K562 (cell line): ENCODE results near the gene CPED1. TPM values are rescaled to one million over a fixed set of nuclear protein-coding genes. Genes with fewer than 3 reads are reported as not detected.

Experiments used
- CBFA2T3 ChIP-seq: fragments of 450-650 bp; IDR thresholded peaks from 2 replicates; pipeline ENCODE4 v1.6.1; 2017
- CC2D1A ChIP-seq: fragments of 450-650 bp; IDR thresholded peaks from 2 replicates; pipeline ENCODE4 v1.6.1; 2017; ENCODE audit warnings: mild to moderate bottlenecking
- CREB3L1 ChIP-seq: fragments of 450-650 bp; IDR thresholded peaks from 2 replicates; pipeline ENCODE4 v1.6.1; 2014; ENCODE audit warnings: low read depth, mild to moderate bottlenecking, moderate library complexity, borderline replicate concordance
- FOXJ3 ChIP-seq: sonication (generic); formaldehyde crosslinking; IDR thresholded peaks from 2 replicates; pipeline ENCODE4 v1.4.0; 2020; ENCODE audit warnings: mild to moderate bottlenecking, missing genetic modification reagents
- GMEB1 ChIP-seq: fragments of 250-450 bp; sonication (Bioruptor Pico); IDR thresholded peaks from 2 replicates; pipeline ENCODE4 v1.4.0; 2020; ENCODE audit warnings: mild to moderate bottlenecking
- HOMEZ ChIP-seq: fragments of 250-450 bp; sonication (Bioruptor Pico); IDR thresholded peaks from 2 replicates; pipeline ENCODE4 v1.4.0; 2020; ENCODE audit warnings: mild to moderate bottlenecking, moderate library complexity
- HOXB6 ChIP-seq: fragments of 250-450 bp; sonication (Bioruptor Pico); IDR thresholded peaks from 2 replicates; pipeline ENCODE4 v1.5.1; 2022; ENCODE audit warnings: mild to moderate bottlenecking, borderline replicate concordance
- IRF1 ChIP-seq: sonication (generic); formaldehyde crosslinking; IDR thresholded peaks from 2 replicates; pipeline ENCODE4 v1.8.0; 2022; ENCODE audit warnings: missing genetic modification reagents, mild to moderate bottlenecking, borderline replicate concordance
- MNT ChIP-seq, 2 experiments: fragments of 450-650 bp; conservative IDR thresholded peaks; 2 replicates each; pipeline ENCODE4 v1.6.1; 2017; ENCODE audit warnings: mild to moderate bottlenecking in 2 of 2, moderate library complexity in 2 of 2
- NFE2L1 ChIP-seq: fragments of 450-650 bp; IDR thresholded peaks from 2 replicates; pipeline ENCODE4 v1.6.1; 2016; ENCODE audit warnings: missing genetic modification characterization, low read depth, mild to moderate bottlenecking, missing compliant biosample characterization, moderate library complexity, borderline replicate concordance
- RB1 ChIP-seq: fragments of 450-650 bp; IDR thresholded peaks from 2 replicates; pipeline ENCODE4 v1.6.1; 2017; ENCODE audit warnings: low read depth, mild to moderate bottlenecking
- UBTF ChIP-seq, 2 experiments: IDR thresholded peaks; 2 replicates each; pipeline ENCODE4 v1.6.1; 2012; ENCODE audit warnings: improper control_type of control experiment in 2 of 2, low read depth in 2 of 2, low read length in 2 of 2, borderline replicate concordance in 1 of 2
- USF2 ChIP-seq: sonication (generic); formaldehyde crosslinking; IDR thresholded peaks from 2 replicates; pipeline ENCODE4 v1.5.0; 2020; ENCODE audit warnings: missing genetic modification reagents
- ZBTB7A ChIP-seq: IDR thresholded peaks from 2 replicates; pipeline ENCODE4 v1.6.1; 2011; ENCODE audit warnings: low read depth, mild to moderate bottlenecking, low read length, moderate library complexity, borderline replicate concordance; ENCODE audit not compliant: control insufficient read depth
- ZNF444 ChIP-seq: fragments of 250-450 bp; sonication (Bioruptor Pico); IDR thresholded peaks from 2 replicates; pipeline ENCODE4 v1.4.0; 2020; ENCODE audit warnings: mild to moderate bottlenecking, moderate library complexity
- ZNF696 ChIP-seq: fragments of 250-450 bp; sonication (Bioruptor Pico); conservative IDR thresholded peaks from 2 replicates; pipeline ENCODE4 v1.4.0; 2020; ENCODE audit warnings: mild to moderate bottlenecking, moderate library complexity
- ZZZ3 ChIP-seq: fragments of 450-650 bp; IDR thresholded peaks from 2 replicates; pipeline ENCODE4 v1.6.1; 2016; ENCODE audit warnings: antibody characterized with exemption, mild to moderate bottlenecking, moderate library complexity
- polyA plus RNA-seq, 8 experiments: library from polyadenylated mRNA; depleted of rRNA in 4 of 8; stranded (reverse) in 5 of 8; unstranded in 3 of 8; fragments of >200 nt; fragmentation: Nextera tagmentation in 2 of 8; fragmentation: Illumina TruSeq in 1 of 8; extraction: Ambion mirVana in 2 of 8; extraction: Trizol in 1 of 8; gene quantifications; 2 replicates each; pipeline versions ENCODE4 v1.2.1 to v1.2.3, GENCODE V29; 2011 to 2014; ENCODE audit warnings: inconsistent platforms in 1 of 8, missing spikeins in 1 of 8
- total RNA-seq, 7 experiments: library from RNA; depleted of rRNA in 6 of 7; stranded (reverse); fragments of >200 nt in 6 of 7; fragmentation: Illumina TruSeq in 2 of 7; extraction: Trizol in 2 of 7; gene quantifications; 2 replicates each; pipeline versions ENCODE4 v1.2.1 to v1.2.3, GENCODE V29; 2011 to 2021; ENCODE audit warnings: low replicate concordance in 1 of 7

CPED1 gene
- total and polyA plus RNA-seq, 9 of the 15 experiments (the other 6 are each of a cell fraction or from before 2014, with no cell fraction given) = 195 to 393 (median 290) TPM

- TF ChIP-seq ZZZ3 = no peak
- TF ChIP-seq HOXB6 = no peak
- TF ChIP-seq HOMEZ (CRISPR knock-in tag) = no peak
- no peak for TF ChIP-seq ZNF444 (CRISPR knock-in tag)
- no peak for TF ChIP-seq FOXJ3 (CRISPR knock-in tag)
- TF ChIP-seq IRF1 (CRISPR knock-in tag) = no peak
- TF ChIP-seq NFE2L1 = no peak
- no peak for TF ChIP-seq CC2D1A
- no peak for TF ChIP-seq CBFA2T3
- no peak for TF ChIP-seq CREB3L1
- no peak for TF ChIP-seq UBTF (IDR thresholded peaks at IDR 0.05; ENCODE audit: borderline replicate concordance in 1 of 2, low read depth in 2 of 2, low read length in 2 of 2)
- peak; percentile 43 to 50; a peak in 2 of 4 replicates for TF ChIP-seq MNT (conservative IDR thresholded peaks at IDR 0.05)
- no peak for TF ChIP-seq ZBTB7A
- no peak for TF ChIP-seq GMEB1 (CRISPR knock-in tag)
- TF ChIP-seq ZNF696 (CRISPR knock-in tag) = no peak
- TF ChIP-seq USF2 (CRISPR knock-in tag) = no peak
- no peak for TF ChIP-seq RB1
These were observed 58.5 kb downstream of the CPED1 start (continued) for GRCh38 chr7:121046893-121047468.
